Inflammatory macrophage treated with lipopolysaccharide for 4 hours (primary cell): ENCODE data around the gene HEPACAM.

Source experiments
- DNase-seq: peaks from one replicate; pipeline ENCODE4 v3.0.0-alpha.2; 2020

Gene HEPACAM

GRCh38 chr11:124942466-124943253 is 6.8 kb upstream of the HEPACAM start:
- no peak for DNase-seq

- no peak for DNase-seq
Measured at GRCh38 chr11:124941703-124942102, 5.9 kb upstream of the HEPACAM start.

GRCh38 chr11:124938970-124939369 is 3.1 kb upstream of the HEPACAM start:
- DNase-seq = no peak

- no peak for DNase-seq
Measured at GRCh38 chr11:124938206-124938765, 2.4 kb upstream of the HEPACAM start.

GRCh38 chr11:124937336-124937935 is 1.6 kb upstream of the HEPACAM start:
- no peak for DNase-seq

GRCh38 chr11:124934862-124935547 is 842 bp downstream of the HEPACAM start:
- peak; percentile 36 for DNase-seq

- DNase-seq = peak; percentile 68
Measured at GRCh38 chr11:124930799-124931198, 5.0 kb downstream of the HEPACAM start.

GRCh38 chr11:124928942-124929665 is 6.7 kb downstream of the HEPACAM start:
- no peak for DNase-seq

- DNase-seq = no peak
Measured at GRCh38 chr11:124923296-124923695, 12.6 kb downstream of the HEPACAM start.

GRCh38 chr11:124922831-124923230 is 13.0 kb downstream of the HEPACAM start:
- DNase-seq = no peak

GRCh38 chr11:124920870-124921609 is 14.8 kb downstream of the HEPACAM start:
- peak; percentile 67 for DNase-seq

- DNase-seq = no peak
Measured at GRCh38 chr11:124920356-124920755, 15.5 kb downstream of the HEPACAM start.

- no peak for DNase-seq
Measured at GRCh38 chr11:124919898-124920297, 15.9 kb downstream of the HEPACAM start.

- DNase-seq = no peak
Measured at GRCh38 chr11:124918950-124919349, 16.9 kb downstream of the HEPACAM start, which contains the start of gene HEPN1. TSS of gene HEPN1 (plus strand) at chr11:124919250.

- peak; percentile 23 for DNase-seq
Measured at GRCh38 chr11:124917115-124917637, 18.7 kb downstream of the HEPACAM start.

GRCh38 chr11:124916370-124916710 is 19.5 kb downstream of the HEPACAM start:
- no peak for DNase-seq

GRCh38 chr11:124915541-124916369 is 20.1 kb downstream of the HEPACAM start:
- peak; percentile 51 for DNase-seq

- DNase-seq = no peak
Measured at GRCh38 chr11:124902616-124903015, 33.2 kb downstream of the HEPACAM start.

- no peak for DNase-seq
Measured at GRCh38 chr11:124900464-124900863, 35.4 kb downstream of the HEPACAM start.

GRCh38 chr11:124899383-124900145 is 36.3 kb downstream of the HEPACAM start:
- DNase-seq = no peak
